SJCRH30 (cell line): ENCODE measurements around the gene DST. TPM values are rescaled to one million over a fixed set of nuclear protein-coding genes. Genes with fewer than 3 reads are reported as not detected.
"Not testable (repeated sequence)": the region's sequence is repeated elsewhere in the genome, so short reads cannot be mapped to it uniquely, and the experiment has no call there.

Source experiments
- DNase-seq, 2 experiments: peaks; one replicate each; pipeline ENCODE4 v3.0.0-alpha.2; 2015 to 2020
- H3K27ac ChIP-seq: fragments of 250-450 bp; sonication (Bioruptor Pico); 2 replicates; pipeline ENCODE4 v1.5.1; 2020; ENCODE audit warnings: mild to moderate bottlenecking, moderate library complexity
- H3K27me3 ChIP-seq: fragments of 250-450 bp; sonication (Bioruptor Pico); 2 replicates; pipeline ENCODE4 v1.5.1; 2020; ENCODE audit warnings: mild to moderate bottlenecking, moderate library complexity
- H3K36me3 ChIP-seq: fragments of 250-450 bp; sonication (Bioruptor Pico); 2 replicates; pipeline ENCODE4 v1.5.1; 2020; ENCODE audit warnings: mild to moderate bottlenecking, moderate library complexity
- H3K4me1 ChIP-seq: fragments of 250-450 bp; sonication (Bioruptor Pico); 2 replicates; pipeline ENCODE4 v1.5.1; 2020; ENCODE audit warnings: mild to moderate bottlenecking, moderate library complexity
- H3K4me3 ChIP-seq: fragments of 250-450 bp; sonication (Bioruptor Pico); 2 replicates; pipeline ENCODE4 v1.5.1; 2020; ENCODE audit warnings: mild to moderate bottlenecking, moderate library complexity
- H3K9me3 ChIP-seq: fragments of 250-450 bp; sonication (Bioruptor Pico); replicated peaks from 2 replicates; pipeline ENCODE4 v1.5.1; 2020; ENCODE audit warnings: mild to moderate bottlenecking, moderate library complexity
- total RNA-seq: library from RNA; depleted of rRNA; stranded (reverse); fragments of >200 nt; shearing (Covaris generic); gene quantifications from 2 replicates; pipeline ENCODE4 v1.2.3, GENCODE V29; 2014

Gene DST
- total RNA-seq, 1 experiment from 2014 or later, result 87.9 TPM

- no peak overlapping the region for H3K4me3 ChIP-seq
- H3K36me3 ChIP-seq, result no peaks in the 10 kb centered on the region; the same call in 1 of the 2 replicates
- H3K27ac ChIP-seq, result no peak overlapping the region
- H3K9me3 ChIP-seq, result no peaks in the 10 kb centered on the region; the same call in 1 of the 2 replicates
- no peak for DNase-seq
- H3K4me1 ChIP-seq, result no peaks in the 10 kb centered on the region
- no peaks in the 10 kb centered on the region for H3K27me3 ChIP-seq
These were observed 60.5 kb downstream of the DST start for GRCh38 chr6:56582236-56582635.

GRCh38 chr6:56581296-56581925 lies 61.3 kb downstream of the DST start:
- Histone ChIP-seq H3K4me3 (no peak overlapping the region), H3K36me3 (no peaks in the 10 kb centered on the region; the same call in 1 of the 2 replicates), H3K4me1 (no peaks in the 10 kb centered on the region), H3K27me3 (no peaks in the 10 kb centered on the region), H3K27ac (no peak overlapping the region), H3K9me3 (no peaks in the 10 kb centered on the region; the same call in 1 of the 2 replicates)
- no peak for DNase-seq

GRCh38 chr6:56580271-56580670 lies 62.4 kb downstream of the DST start:
- no peaks in the 10 kb centered on the region; the same call in 1 of the 2 replicates for H3K36me3 ChIP-seq
- no peaks in the 10 kb centered on the region for H3K27me3 ChIP-seq
- H3K4me3 ChIP-seq, result no peak overlapping the region
- no peak for DNase-seq
- H3K27ac ChIP-seq, result no peak overlapping the region
- no peaks in the 10 kb centered on the region for H3K4me1 ChIP-seq
- H3K9me3 ChIP-seq, result no peaks in the 10 kb centered on the region

GRCh38 chr6:56579155-56579851 lies 63.4 kb downstream of the DST start:
- Histone ChIP-seq H3K4me1 (peaks cover 3% of the 10 kb centered on the region; the same call in 1 of the 2 replicates), H3K36me3 (no peaks in the 10 kb centered on the region; the same call in 1 of the 2 replicates), H3K27me3 (no peaks in the 10 kb centered on the region), H3K27ac (no peak overlapping the region), H3K9me3 (no peaks in the 10 kb centered on the region), H3K4me3 (no peak overlapping the region)
- DNase-seq, result no peak

- Histone ChIP-seq H3K9me3 (no peaks in the 10 kb centered on the region), H3K36me3 (no peaks in the 10 kb centered on the region; the same call in 1 of the 2 replicates), H3K4me1 (peaks cover 25% of the 10 kb centered on the region), H3K4me3 (no peak overlapping the region), H3K27me3 (no peaks in the 10 kb centered on the region), H3K27ac (no peak overlapping the region)
- no peak for DNase-seq
These were observed 67.0 kb downstream of the DST start for GRCh38 chr6:56575736-56576135.

- Histone ChIP-seq H3K4me3 (no peak overlapping the region), H3K36me3 (peaks cover 4% of the 10 kb centered on the region), H3K27me3 (no peaks in the 10 kb centered on the region), H3K9me3 (no peaks in the 10 kb centered on the region), H3K4me1 (peaks cover 25% of the 10 kb centered on the region), H3K27ac (peak overlapping the region; percentile 88)
- DNase-seq, result no peak
These were observed 68.4 kb downstream of the DST start for GRCh38 chr6:56574292-56574691.

GRCh38 chr6:56573624-56574023 lies 69.1 kb downstream of the DST start:
- peak in 1 of 2 experiments; percentile 52 for DNase-seq
- H3K4me3 ChIP-seq, result no peak overlapping the region
- H3K27me3 ChIP-seq, result no peaks in the 10 kb centered on the region
- H3K9me3 ChIP-seq, result no peaks in the 10 kb centered on the region
- peaks cover 4% of the 10 kb centered on the region; the same call in 1 of the 2 replicates for H3K36me3 ChIP-seq
- peak overlapping the region; percentile 88 for H3K27ac ChIP-seq
- H3K4me1 ChIP-seq, result peaks cover 25% of the 10 kb centered on the region

GRCh38 chr6:56572788-56573471 lies 69.8 kb downstream of the DST start:
- Histone ChIP-seq H3K4me3 (no peak overlapping the region), H3K4me1 (peaks cover 25% of the 10 kb centered on the region), H3K27me3 (no peaks in the 10 kb centered on the region), H3K9me3 (no peaks in the 10 kb centered on the region), H3K36me3 (peaks cover 4% of the 10 kb centered on the region; the same call in 1 of the 2 replicates), H3K27ac (peak overlapping the region; percentile 88)
- peak; percentile 81 to 90 for DNase-seq

- Histone ChIP-seq H3K4me1 (peaks cover 25% of the 10 kb centered on the region), H3K9me3 (no peaks in the 10 kb centered on the region), H3K27me3 (no peaks in the 10 kb centered on the region), H3K27ac (no peak overlapping the region), H3K36me3 (peaks cover 4% of the 10 kb centered on the region; the same call in 1 of the 2 replicates), H3K4me3 (no peak overlapping the region)
- no peak for DNase-seq
These were observed 71.1 kb downstream of the DST start for GRCh38 chr6:56571605-56572004.

GRCh38 chr6:56570413-56571359 lies 72.0 kb downstream of the DST start:
- DNase-seq, result peak in 1 of 2 experiments; percentile 43
- peaks cover 4% of the 10 kb centered on the region; the same call in 1 of the 2 replicates for H3K36me3 ChIP-seq
- no peak overlapping the region for H3K27ac ChIP-seq
- no peaks in the 10 kb centered on the region for H3K9me3 ChIP-seq
- H3K4me1 ChIP-seq, result peaks cover 25% of the 10 kb centered on the region
- H3K27me3 ChIP-seq, result no peaks in the 10 kb centered on the region
- no peak overlapping the region for H3K4me3 ChIP-seq

- Histone ChIP-seq H3K27ac (no peak overlapping the region), H3K4me3 (no peak overlapping the region), H3K4me1 (peaks cover 6% of the 10 kb centered on the region), H3K9me3 (peaks cover 4% of the 10 kb centered on the region), H3K27me3 (no peaks in the 10 kb centered on the region), H3K36me3 (peaks cover 9% of the 10 kb centered on the region)
- DNase-seq, result no peak
These were observed 75.2 kb downstream of the DST start for GRCh38 chr6:56567501-56567900.

- not testable (repeated sequence) for H3K27me3 ChIP-seq, H3K27ac ChIP-seq, H3K4me1 ChIP-seq, DNase-seq, H3K4me3 ChIP-seq, H3K9me3 ChIP-seq
- H3K36me3 ChIP-seq, result peaks cover 22% of the 10 kb centered on the region
These were observed 80.0 kb downstream of the DST start for GRCh38 chr6:56562730-56563129.

GRCh38 chr6:56556751-56557540 lies 85.7 kb downstream of the DST start:
- H3K27ac ChIP-seq, result peak overlapping the region; percentile 95
- DNase-seq, result no peak
- no peaks in the 10 kb centered on the region for H3K27me3 ChIP-seq
- H3K4me1 ChIP-seq, result peaks cover 31% of the 10 kb centered on the region
- peaks cover 19% of the 10 kb centered on the region for H3K36me3 ChIP-seq
- no peak overlapping the region for H3K4me3 ChIP-seq
- H3K9me3 ChIP-seq, result no peaks in the 10 kb centered on the region
